ENCODE results near the gene TOP1.

Gene TOP1

GRCh38 chr20:40992349-40993113 lies 36.1 kb upstream of the TOP1 start:
- Histone ChIP-seq H3K27ac (no peak overlapping the region), H3K4me1 (peaks cover 0 to 7% (median 2%) of the 10 kb centered on the region in 4 donors), H3K9me3 (no peaks in the 10 kb centered on the region), H3K27me3 (no peaks in the 10 kb centered on the region), H3K4me3 (no peak overlapping the region), H3K36me3 (no peaks in the 10 kb centered on the region)
- DNase-seq = no peak
- intact Hi-C loops (cut with DNase I; ENCODE audit: low total_unique reads) = no loop called here
- TF ChIP-seq CTCF (IDR thresholded peaks at IDR 0.05) = no peak

GRCh38 chr20:40993794-40994540 lies 34.7 kb upstream of the TOP1 start:
- Histone ChIP-seq H3K4me3 (no peak overlapping the region), H3K4me1 (peaks cover 0 to 7% (median 2%) of the 10 kb centered on the region in 4 donors), H3K36me3 (no peaks in the 10 kb centered on the region), H3K9me3 (no peaks in the 10 kb centered on the region), H3K27me3 (no peaks in the 10 kb centered on the region), H3K27ac (no peak overlapping the region)
- DNase-seq = no peak
- TF ChIP-seq CTCF (IDR thresholded peaks at IDR 0.05) = no peak
- intact Hi-C loops (cut with DNase I; ENCODE audit: low total_unique reads) = no loop called here

GRCh38 chr20:40996326-40996725 lies 32.3 kb upstream of the TOP1 start:
- DNase-seq = no peak
- TF ChIP-seq CTCF (IDR thresholded peaks at IDR 0.05) = no peak
- Histone ChIP-seq H3K9me3 (no peaks in the 10 kb centered on the region), H3K4me1 (no peaks in the 10 kb centered on the region), H3K27me3 (no peaks in the 10 kb centered on the region), H3K4me3 (no peak overlapping the region), H3K27ac (no peak overlapping the region), H3K36me3 (no peaks in the 10 kb centered on the region)
- intact Hi-C loops (cut with DNase I; ENCODE audit: low total_unique reads) = no loop called here

- no peak for TF ChIP-seq CTCF (IDR thresholded peaks at IDR 0.05)
- no peaks in the 10 kb centered on the region for H3K36me3 ChIP-seq
- intact Hi-C loops (cut with DNase I; ENCODE audit: low total_unique reads) = no loop called here
- H3K27ac ChIP-seq = no peak overlapping the region
- no peaks in the 10 kb centered on the region for H3K4me1 ChIP-seq
- no peaks in the 10 kb centered on the region for H3K9me3 ChIP-seq
- H3K4me3 ChIP-seq = no peak overlapping the region
- no peak for DNase-seq
- no peaks in the 10 kb centered on the region for H3K27me3 ChIP-seq
Observed at GRCh38 chr20:40997116-40997515, 31.5 kb upstream of the TOP1 start.

- Histone ChIP-seq H3K4me3 (no peak overlapping the region), H3K36me3 (no peaks in the 10 kb centered on the region), H3K4me1 (peaks cover 0 to 6% (median under 1%) of the 10 kb centered on the region in 4 donors), H3K9me3 (no peaks in the 10 kb centered on the region), H3K27ac (no peak overlapping the region), H3K27me3 (no peaks in the 10 kb centered on the region)
- intact Hi-C loops (cut with DNase I; ENCODE audit: low total_unique reads) = no loop called here
- DNase-seq = no peak
- no peak for TF ChIP-seq CTCF (IDR thresholded peaks at IDR 0.05)
Observed at GRCh38 chr20:40999841-41000240, 28.8 kb upstream of the TOP1 start.

Measured in tibial artery (tissue), 4 donors.